BJ (cell line): ENCODE measurements around the gene IZUMO1. TPM values are rescaled to one million over a fixed set of nuclear protein-coding genes. Genes with fewer than 3 reads are reported as not detected.

ENCODE experiments used
- CTCF ChIA-PET: fragments of 350-600 bp; formaldehyde crosslinking; extraction: SDS; loops from one replicate; lab custom pipeline; 2021; ENCODE audit warnings: antibody characterized with exemption, inconsistent platforms; lab: Yijun Ruan, JAX
- POLR2A ChIA-PET: fragments of 300-600 bp; sonication (Branson Sonifier 250); formaldehyde crosslinking; extraction: SDS; loops from one replicate; lab custom pipeline; 2021; ENCODE audit warnings: antibody characterized with exemption; lab: Charles Lee
- DNase-seq: peaks from one replicate; pipeline ENCODE4 v3.0.0-alpha.2; 2011; ENCODE audit warnings: low read depth
- H3K27me3 ChIP-seq: 2 replicates; pipeline ENCODE4 v1.6.0; 2011; ENCODE audit warnings: low read length; ENCODE audit not compliant: control insufficient read depth, insufficient read depth
- H3K36me3 ChIP-seq: 2 replicates; pipeline ENCODE4 v1.5.1; 2011; ENCODE audit warnings: low read length; ENCODE audit not compliant: control insufficient read depth, insufficient read depth
- H3K4me3 ChIP-seq: 2 replicates; pipeline ENCODE4 v1.5.1; 2011; ENCODE audit warnings: low read depth, mild to moderate bottlenecking, control low read depth, low read length
- CTCF ChIP-seq: IDR thresholded peaks from 2 replicates; pipeline ENCODE4 v1.5.1; 2011; ENCODE audit warnings: low read depth, mild to moderate bottlenecking, control low read depth, inconsistent platforms, low read length, moderate library complexity; ENCODE audit not compliant: insufficient read depth
- polyA plus RNA-seq: library from polyadenylated mRNA; depleted of rRNA; stranded (reverse); fragments of >200 nt; gene quantifications from 2 replicates; pipeline ENCODE4 v1.2.3, GENCODE V29; 2011

IZUMO1 gene
- polyA plus RNA-seq, 1 experiment = not detected

DNA sequence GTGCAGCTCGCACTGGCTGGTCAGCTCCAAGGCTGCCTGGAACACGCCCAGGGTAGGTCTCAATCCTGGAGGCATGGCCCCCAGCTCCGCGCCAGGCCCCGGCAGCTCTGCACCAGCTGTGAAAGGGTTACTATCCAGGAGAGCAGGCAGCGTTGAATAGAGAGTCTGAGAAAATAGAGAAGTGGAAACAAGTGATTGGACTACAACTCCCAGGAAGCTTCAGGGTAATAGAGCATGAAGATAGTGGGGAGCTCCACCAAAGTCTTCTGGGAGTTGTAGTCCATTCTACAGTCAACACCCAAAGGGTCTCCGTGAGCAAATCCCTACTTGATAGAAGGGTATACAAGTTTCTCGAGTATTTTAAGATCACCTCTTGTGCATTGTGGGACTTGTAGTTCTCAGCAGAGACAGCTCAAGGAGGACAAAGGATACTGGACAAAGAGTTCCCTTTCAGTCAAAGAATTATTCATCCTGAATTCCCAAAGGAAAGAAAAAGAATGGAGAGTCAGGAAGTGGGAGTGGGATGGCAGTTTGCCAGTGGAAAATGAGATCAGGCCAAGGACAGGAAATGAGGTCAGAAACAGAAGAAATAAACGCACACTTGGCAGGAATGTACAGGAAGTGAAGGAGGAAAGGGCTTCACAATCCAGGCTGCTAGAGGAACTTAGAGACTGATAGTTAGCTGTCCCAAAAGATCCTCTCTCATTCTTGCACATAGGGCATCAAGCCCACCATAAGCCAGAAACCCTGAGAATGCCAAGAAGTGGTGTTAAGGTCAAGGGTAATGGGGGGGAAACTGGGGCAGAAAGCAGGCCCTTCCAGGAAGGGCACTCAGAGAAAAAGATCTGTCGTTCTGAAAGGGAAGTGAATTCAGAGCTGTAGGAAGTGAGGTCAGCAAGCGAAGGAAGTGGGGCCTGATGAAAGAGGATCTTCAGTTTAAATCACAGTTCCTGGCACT lies 21.6 kb downstream of the IZUMO1 start:
- no peak for TF ChIP-seq CTCF
- POLR2A ChIA-PET = interaction anchor here (0.7 kb wide), 1 partner anchor 9 kb away, joined by 4 read pairs; no protein-coding TSS in a partner anchor
- peak; percentile 26 for DNase-seq
- Histone ChIP-seq H3K36me3 (no peaks in the 10 kb centered on the region), H3K27me3 (no peaks in the 10 kb centered on the region), H3K4me3 (no peak overlapping the region)
- CTCF ChIA-PET = interaction anchor here (0.6 to 2.1 kb wide), 8 partner anchors 12 to 268 kb away, joined by 3 to 7 read pairs (median 3); partner anchors contain the start of gene RUVBL2

DNA sequence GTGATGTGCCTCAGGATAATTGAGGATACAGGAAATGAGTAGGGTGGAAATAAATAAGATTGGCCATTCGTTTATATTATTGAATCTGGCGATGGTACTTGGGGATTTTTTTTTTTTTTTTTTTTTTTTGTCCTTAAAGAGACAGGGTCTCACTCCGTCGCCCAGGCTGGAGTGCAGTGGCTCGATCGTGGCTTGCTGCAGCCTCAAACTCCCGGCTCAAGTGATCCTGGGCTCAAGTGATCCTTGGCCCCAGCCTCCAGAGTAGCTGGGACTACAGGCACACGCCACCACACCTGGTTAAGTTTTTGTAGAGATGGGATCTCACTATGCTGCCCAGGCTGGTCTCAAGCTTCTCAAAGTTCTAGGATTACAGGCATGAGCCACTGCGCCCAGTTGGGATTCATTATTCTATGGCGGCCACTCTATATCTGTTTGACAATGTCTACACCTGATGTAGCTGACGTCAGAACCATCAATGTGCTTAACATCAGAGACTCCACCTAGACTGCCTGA lies 24.5 kb downstream of the IZUMO1 start:
- ChIA-PET CTCF (no interaction called here), POLR2A (no interaction called here)
- no peak for DNase-seq
- Histone ChIP-seq H3K36me3 (no peaks in the 10 kb centered on the region), H3K27me3 (no peaks in the 10 kb centered on the region), H3K4me3 (no peak overlapping the region)
- TF ChIP-seq CTCF = no peak

DNA sequence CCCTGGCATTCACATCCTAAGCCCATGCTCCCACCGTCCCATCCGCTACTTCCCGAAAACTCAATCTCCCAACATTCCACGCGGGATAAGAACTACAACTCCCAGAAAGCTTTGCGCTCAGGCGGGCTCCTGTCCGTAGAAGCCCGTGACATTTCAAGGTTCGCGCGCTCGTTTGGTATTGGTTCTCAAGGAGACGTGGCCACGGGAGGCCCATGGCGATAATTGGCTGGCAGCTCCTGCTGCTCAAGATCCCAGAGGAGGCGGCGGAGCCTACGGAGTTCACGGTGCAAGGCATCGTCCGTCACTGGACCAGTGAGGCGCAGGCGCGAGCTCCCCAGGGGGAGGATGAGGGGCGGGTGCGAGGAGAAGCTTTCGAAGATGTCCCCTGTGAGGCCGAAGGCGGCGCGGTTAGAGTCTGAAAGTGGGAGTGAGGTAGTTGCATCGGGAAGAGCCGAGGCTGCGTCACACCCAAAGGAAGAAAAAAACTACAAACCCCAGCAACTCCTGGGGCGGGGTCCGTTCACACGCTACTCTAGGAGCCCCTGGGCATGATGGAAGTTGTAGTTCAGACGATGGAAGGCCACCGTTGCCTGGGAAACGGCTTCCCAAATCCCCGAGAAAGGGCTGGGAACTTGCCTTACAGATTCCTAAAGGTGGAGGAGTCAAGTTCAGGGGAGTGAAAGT lies 26.0 kb downstream of the IZUMO1 start:
- Histone ChIP-seq H3K4me3 (peak overlapping the region; percentile 58), H3K36me3 (no peaks in the 10 kb centered on the region), H3K27me3 (no peaks in the 10 kb centered on the region)
- ChIA-PET POLR2A (no interaction called here), CTCF (interaction anchor here (1.4 to 1.9 kb wide), 3 partner anchors 46 to 75 kb away, joined by 3 to 4 read pairs (median 4); partner anchors contain the start of gene CA11)
- TF ChIP-seq CTCF = no peak
- peak; percentile 95 for DNase-seq

DNA sequence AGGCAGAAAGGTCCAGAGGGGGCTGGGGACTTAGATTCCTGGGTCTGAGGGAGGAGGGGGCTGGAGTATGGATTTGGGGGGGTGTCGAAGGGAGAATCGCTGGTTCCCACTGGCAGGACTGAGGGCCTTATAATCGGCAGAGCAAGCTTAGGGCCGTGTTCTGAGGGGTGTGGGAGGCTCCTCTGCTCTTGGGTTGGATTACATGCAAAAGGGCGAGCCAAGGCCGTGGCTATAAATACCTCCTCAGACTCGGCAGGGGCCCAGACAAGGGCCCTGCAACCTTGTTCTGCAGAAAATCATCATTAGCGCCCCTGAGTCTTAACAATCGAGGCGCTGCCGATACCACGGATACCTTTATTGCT lies 26.5 kb downstream of the IZUMO1 start:
- Histone ChIP-seq H3K4me3 (0 out of 2 replicates have a peak overlapping the region, but pooled peaks have one; percentile 7), H3K27me3 (no peaks in the 10 kb centered on the region), H3K36me3 (no peaks in the 10 kb centered on the region)
- CTCF ChIA-PET = interaction anchor here (1.4 to 1.9 kb wide), 3 partner anchors 46 to 75 kb away, joined by 3 to 4 read pairs (median 4); partner anchors contain the start of gene CA11
- no peak for TF ChIP-seq CTCF
- POLR2A ChIA-PET = no interaction called here
- DNase-seq = no peak
